SK-N-MC (cell line): Measurements from ENCODE around the gene PTPN9.

Experiments
- EZH2 ChIP-seq: fragments of 200-600 bp; sonication (generic); IDR thresholded peaks from one replicate; pipeline ENCODE4 v1.6.1; 2017; ENCODE audit warnings: antibody characterized with exemption
- FOXP2 ChIP-seq: optimal IDR thresholded peaks from 2 replicates; pipeline ENCODE3; 2011; ENCODE audit warnings: mild to moderate bottlenecking, moderate library complexity; ENCODE audit not compliant: insufficient read depth; ENCODE audit errors: extremely low read length, control extremely low read depth
- POLR2AphosphoS5 ChIP-seq: IDR thresholded peaks from 2 replicates; pipeline ENCODE4 v1.6.1; 2012; ENCODE audit warnings: mild to moderate bottlenecking, low read depth, low read length, borderline replicate concordance

- no peak; the same call in 1 of the 2 replicates for TF ChIP-seq POLR2AphosphoS5
- TF ChIP-seq EZH2 = no peak
- TF ChIP-seq FOXP2 = no peak
These were observed 36.7 kb downstream of the PTPN9 start for GRCh38 chr15:75542386-75542797.
